Activated T-cell treated with anti-CD3 and anti-CD28 coated beads for 24 hours (primary cell): ENCODE data around the gene FLNA.
"Not testable (repeated sequence)": the region's sequence is repeated elsewhere in the genome, so short reads cannot be mapped to it uniquely, and the experiment has no call there.

Source experiments
- DNase-seq: peaks from one replicate; pipeline ENCODE4 v3.0.0-alpha.2; 2020; ENCODE audit warnings: low read depth

The FLNA gene

GRCh38 chrX:154343063-154343462 is 31.4 kb downstream of the FLNA start:
- DNase-seq: not testable (repeated sequence)

GRCh38 chrX:154341399-154342298 is 32.8 kb downstream of the FLNA start:
- DNase-seq: not testable (repeated sequence)

GRCh38 chrX:154334496-154334895 is 39.9 kb downstream of the FLNA start:
- DNase-seq: no peak

GRCh38 chrX:154333837-154334271 is 40.6 kb downstream of the FLNA start:
- no peak for DNase-seq

- DNase-seq: no peak
These were observed 41.3 kb downstream of the FLNA start for GRCh38 chrX:154333116-154333515.

- no peak for DNase-seq
These were observed 41.9 kb downstream of the FLNA start for GRCh38 chrX:154332561-154332960.

- no peak for DNase-seq
These were observed 45.1 kb downstream of the FLNA start for GRCh38 chrX:154329294-154329693.

GRCh38 chrX:154328646-154329045 is 45.8 kb downstream of the FLNA start:
- DNase-seq: no peak

- DNase-seq: no peak
These were observed 47.2 kb downstream of the FLNA start for GRCh38 chrX:154327038-154327820.

GRCh38 chrX:154325541-154325940 is 48.9 kb downstream of the FLNA start:
- no peak for DNase-seq

GRCh38 chrX:154323537-154323936 is 50.9 kb downstream of the FLNA start:
- no peak for DNase-seq

- no peak for DNase-seq
These were observed 51.5 kb downstream of the FLNA start for GRCh38 chrX:154322890-154323289.

GRCh38 chrX:154321594-154321993 is 52.8 kb downstream of the FLNA start:
- DNase-seq: no peak

- DNase-seq: no peak
These were observed 53.3 kb downstream of the FLNA start for GRCh38 chrX:154321152-154321551.

GRCh38 chrX:154320406-154320805 is 54.0 kb downstream of the FLNA start:
- DNase-seq: no peak

GRCh38 chrX:154317391-154317995 is 56.9 kb downstream of the FLNA start:
- DNase-seq: no peak

GRCh38 chrX:154315416-154315815 is 59.0 kb downstream of the FLNA start:
- DNase-seq: no peak

GRCh38 chrX:154313147-154313546 is 61.3 kb downstream of the FLNA start:
- no peak for DNase-seq

- no peak for DNase-seq
These were observed 62.3 kb downstream of the FLNA start for GRCh38 chrX:154312116-154312515.

GRCh38 chrX:154310616-154311536 is 63.6 kb downstream of the FLNA start:
- no peak for DNase-seq

GRCh38 chrX:154309041-154309775 is 65.2 kb downstream of the FLNA start:
- no peak for DNase-seq
